NCI-H2227 (cell line): ENCODE measurements around the gene KLHDC1.
"Not testable (repeated sequence)": the region's sequence is repeated elsewhere in the genome, so short reads cannot be mapped to it uniquely, and the experiment has no call there.

Source experiments
- DNase-seq: peaks from one replicate; lab custom pipeline; 2025; ENCODE audit not compliant: unreplicated experiment; lab: John Stamatoyannopoulos, UW

KLHDC1 gene

GRCh38 chr14:49692811-49693734 lies at the start of gene KLHDC1:
TSS of gene KLHDC1 (plus strand) at chr14:49693120. CDS start at chr14:49693195, 75 bp downstream.
- peak; percentile 86 for DNase-seq

GRCh38 chr14:49653508-49653907 lies 39.4 kb upstream of the KLHDC1 start:
- DNase-seq: no peak

- no peak for DNase-seq
Observed at GRCh38 chr14:49654511-49654910, 38.4 kb upstream of the KLHDC1 start.

GRCh38 chr14:49657500-49657899 lies 35.4 kb upstream of the KLHDC1 start:
- DNase-seq: not testable (repeated sequence)

- DNase-seq: no peak
Observed at GRCh38 chr14:49659526-49660455, 33.1 kb upstream of the KLHDC1 start.

GRCh38 chr14:49670475-49670874 lies 22.4 kb upstream of the KLHDC1 start:
- DNase-seq: no peak

- no peak for DNase-seq
Observed at GRCh38 chr14:49673586-49673985, 19.3 kb upstream of the KLHDC1 start.

GRCh38 chr14:49677643-49678042 lies 15.3 kb upstream of the KLHDC1 start:
- DNase-seq: no peak

GRCh38 chr14:49679271-49679670 lies 13.6 kb upstream of the KLHDC1 start:
- no peak for DNase-seq

GRCh38 chr14:49686425-49686824 lies 6.5 kb upstream of the KLHDC1 start:
- no peak for DNase-seq

GRCh38 chr14:49687942-49688700 lies 4.8 kb upstream of the KLHDC1 start, which contains the start of gene POLE2:
TSS of gene POLE2 (minus strand) at chr14:49688214. CDS start at chr14:49688203, 11 bp downstream.
- peak; percentile 86 for DNase-seq

GRCh38 chr14:49688701-49689030 lies 4.3 kb upstream of the KLHDC1 start:
- no peak for DNase-seq

- DNase-seq: no peak
Observed at GRCh38 chr14:49691031-49691430, 1.9 kb upstream of the KLHDC1 start.

GRCh38 chr14:49692193-49692757 lies 645 bp upstream of the KLHDC1 start:
- no peak for DNase-seq

GRCh38 chr14:49693735-49694124 lies 810 bp downstream of the KLHDC1 start:
- DNase-seq: not testable (repeated sequence)

GRCh38 chr14:49702725-49703124 lies 9.8 kb downstream of the KLHDC1 start:
- DNase-seq: no peak

GRCh38 chr14:49703965-49704364 lies 11.0 kb downstream of the KLHDC1 start:
- DNase-seq: no peak

GRCh38 chr14:49704471-49704870 lies 11.6 kb downstream of the KLHDC1 start:
- not testable (repeated sequence) for DNase-seq

GRCh38 chr14:49710993-49711392 lies 18.1 kb downstream of the KLHDC1 start:
- not testable (repeated sequence) for DNase-seq

- no peak for DNase-seq
Observed at GRCh38 chr14:49720744-49721143, 27.8 kb downstream of the KLHDC1 start.
